B cell (primary cell): Measurements from ENCODE around the gene LRRC4. TPM values are rescaled to one million over a fixed set of nuclear protein-coding genes. Genes with fewer than 3 reads are reported as not detected.

ENCODE experiments used
- ATAC-seq: fragments of 200-7000 bp; cut with Tn5 transposase; one replicate; pipeline ENCODE4 v1.10.0; 2021; ENCODE audit warnings: low read depth, mild to moderate bottlenecking, moderate number of reproducible peaks, moderate library complexity
- CTCF ChIA-PET: fragments of 350-600 bp; sonication (Branson Sonifier 250); formaldehyde crosslinking; loops from one replicate; lab custom pipeline; 2021; ENCODE audit warnings: antibody characterized with exemption, inconsistent platforms; lab: Charles Lee
- POLR2A ChIA-PET: fragments of 350-600 bp; sonication (Branson Sonifier 250); formaldehyde crosslinking; loops from one replicate; lab custom pipeline; 2021; ENCODE audit warnings: antibody characterized with exemption; lab: Charles Lee
- DNase-seq: peaks from one replicate; pipeline ENCODE4 v3.0.0; 2013
- H2AFZ ChIP-seq: 2 replicates; pipeline ENCODE4 v1.6.1; 2012; ENCODE audit warnings: mild to moderate bottlenecking, low read depth, low read length; ENCODE audit not compliant: insufficient read depth, poor library complexity, severe bottlenecking
- H3K27ac ChIP-seq, 2 donors: 1 replicate in 1 of 2; 2 replicates in 1 of 2; pipeline ENCODE4 v1.5.1; 2012 to 2013; ENCODE audit warnings: low read length in 2 of 2, mild to moderate bottlenecking in 2 of 2, moderate library complexity in 1 of 2
- H3K27me3 ChIP-seq, 4 experiments: fragments of 200-600 bp in 1 of 4; sonication (generic) in 1 of 4; replicated peaks in 1 of 4; 1 replicate in 2 of 4; 2 replicates in 2 of 4; pipeline versions ENCODE4 v1.6.1 to v1.7.0; 2013 to 2016; ENCODE audit warnings: low read length in 3 of 4, mild to moderate bottlenecking in 2 of 4, mixed read lengths in 1 of 4, moderate library complexity in 1 of 4; ENCODE audit not compliant: insufficient read depth in 4 of 4, control insufficient read depth in 3 of 4; ENCODE audit errors: control extremely low read depth in 1 of 4
- H3K36me3 ChIP-seq, 2 experiments: replicated peaks in 1 of 2; 1 replicate in 1 of 2; 2 replicates in 1 of 2; pipeline versions ENCODE4 v1.6.1 to v1.7.1; 2013; ENCODE audit warnings: low read length in 1 of 2; ENCODE audit not compliant: insufficient read depth in 2 of 2, control insufficient read depth in 1 of 2; ENCODE audit errors: control extremely low read depth in 1 of 2, extremely low read depth in 1 of 2
- H3K4me1 ChIP-seq, 2 donors: fragments of 200-600 bp in 1 of 2; sonication (generic) in 1 of 2; 1 replicate in 1 of 2; 2 replicates in 1 of 2; pipeline versions ENCODE4 v1.5.1 to v1.6.1; 2013 to 2017; ENCODE audit warnings: low read length in 2 of 2; ENCODE audit not compliant: control insufficient read depth in 2 of 2, insufficient read depth in 2 of 2
- H3K4me2 ChIP-seq: replicated peaks from 2 replicates; pipeline ENCODE3; 2012; ENCODE audit warnings: mild to moderate bottlenecking, low read depth, low read length; ENCODE audit not compliant: poor library complexity, severe bottlenecking
- H3K4me3 ChIP-seq, 5 experiments: fragments of 200-600 bp in 1 of 5; sonication (generic) in 1 of 5; 1 replicate in 3 of 5; 2 replicates in 2 of 5; pipeline versions ENCODE4 v1.5.1 to v1.7.0; 2011 to 2016; ENCODE audit warnings: low read length in 4 of 5, mild to moderate bottlenecking in 4 of 5, low read depth in 2 of 5, control low read depth in 1 of 5, moderate library complexity in 1 of 5; ENCODE audit not compliant: insufficient read depth in 1 of 5; ENCODE audit errors: control extremely low read depth in 1 of 5, extremely low read depth in 1 of 5
- H3K79me2 ChIP-seq: fragments of 200-600 bp; sonication (generic); one replicate; pipeline ENCODE4 v1.6.0; 2016; ENCODE audit warnings: low read length; ENCODE audit not compliant: control insufficient read depth, insufficient read depth
- H3K9ac ChIP-seq: fragments of 200-600 bp; sonication (generic); 2 replicates; pipeline ENCODE4 v1.6.1; 2017; ENCODE audit warnings: mild to moderate bottlenecking, low read length, moderate library complexity
- H3K9me3 ChIP-seq, 3 donors: one replicate each; pipeline versions ENCODE4 v1.6.1 to v1.7.1; 2013; ENCODE audit warnings: low read length in 2 of 3; ENCODE audit not compliant: control insufficient read depth in 2 of 3, insufficient read depth in 1 of 3; ENCODE audit errors: control extremely low read depth in 1 of 3
- H4K20me1 ChIP-seq: 2 replicates; pipeline ENCODE4 v1.6.0; 2012; ENCODE audit warnings: mild to moderate bottlenecking, low read length; ENCODE audit not compliant: insufficient read depth, control insufficient read depth, poor library complexity, severe bottlenecking
- H3K27ac Mint-ChIP-seq: one replicate; pipeline ENCODE4 v1.8.0; 2021; ENCODE audit warnings: mixed read lengths
- H3K27me3 Mint-ChIP-seq: one replicate; pipeline ENCODE4 v1.8.0; 2021; ENCODE audit warnings: mixed read lengths
- H3K4me1 Mint-ChIP-seq: one replicate; pipeline ENCODE4 v1.8.0; 2021; ENCODE audit warnings: mixed read lengths
- H3K4me3 Mint-ChIP-seq: one replicate; pipeline ENCODE4 v1.8.0; 2021; ENCODE audit warnings: mixed read lengths
- H3K9me3 Mint-ChIP-seq: one replicate; pipeline ENCODE4 v1.8.0; 2022; ENCODE audit warnings: mixed read lengths; ENCODE audit not compliant: insufficient read depth
- EZH2 ChIP-seq: IDR thresholded peaks from 2 replicates; pipeline ENCODE4 v1.6.1; 2012; ENCODE audit warnings: borderline replicate concordance, low read depth, mild to moderate bottlenecking, moderate library complexity, low read length; ENCODE audit not compliant: insufficient read depth, poor library complexity, severe bottlenecking
- WGBS: methylation state at CpG from one replicate; pipeline ENCODE4 v1.1.5; 2013; ENCODE audit warnings: missing lambda C conversion rate; ENCODE audit not compliant: insufficient coverage; 5-methylcytosine and 5-hydroxymethylcytosine counted together
- intact Hi-C: fragments of 100-400 bp; cut with micrococcal nuclease; formaldehyde crosslinking; loops from one replicate; pipeline ENCODE4 v1.10.0; 2022
- polyA plus RNA-seq: library from polyadenylated mRNA; depleted of rRNA; stranded (reverse); fragments of >200 nt; gene quantifications from 2 replicates; pipeline ENCODE4 v1.2.3, GENCODE V29; 2012
- total RNA-seq, 2 donors: library from RNA; stranded (reverse); fragments of 120-200 nt in 1 of 2; gene quantifications; 1 replicate in 1 of 2; 2 replicates in 1 of 2; pipeline versions ENCODE4 v1.2.3 to v1.2.4, GENCODE V29; 2013 to 2022
- TF ChIP-seq, protein P1 (sequence below): fragments of 200-600 bp; IDR thresholded peaks from one replicate; pipeline ENCODE4 v1.8.0; 2022; ENCODE audit warnings: antibody characterized with exemption, mild to moderate bottlenecking

The LRRC4 gene
- total and polyA plus RNA-seq, 2 donors (not counting 1 experiment from before 2014, with no cell fraction given), result 0.98 to 1.2 TPM

DNA sequence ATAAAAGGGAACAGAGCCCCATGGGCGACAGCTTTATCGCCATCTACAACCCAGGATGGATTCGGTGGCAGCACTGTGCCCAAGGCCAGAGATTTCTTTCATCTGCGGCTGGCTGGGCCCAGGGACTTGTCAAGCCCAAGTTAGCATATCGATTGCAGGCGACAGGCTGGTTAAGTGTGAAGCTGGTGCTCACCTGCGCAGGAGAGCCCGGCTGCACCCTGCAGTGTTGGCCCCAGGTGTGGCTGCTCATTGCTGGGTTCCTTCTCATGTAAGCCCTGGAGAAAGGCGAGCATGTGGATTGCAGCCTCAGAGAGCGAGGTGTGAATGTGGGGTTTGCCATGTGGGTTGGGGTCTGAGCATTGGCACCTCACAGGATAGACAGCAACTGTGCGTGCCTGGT lies 40.6 kb upstream of the LRRC4 start:
- Histone ChIP-seq H3K9me3 (no peaks in the 10 kb centered on the region), H3K4me2 (no peak overlapping the region), H3K4me3 (no peak overlapping the region), H3K9ac (no peak overlapping the region), H2AFZ (no peak overlapping the region), H4K20me1 (no peaks in the 10 kb centered on the region), H3K27ac (no peak overlapping the region), H3K36me3 (peaks cover 0 to 22% of the 10 kb centered on the region in 2 experiments), H3K79me2 (no peaks in the 10 kb centered on the region), H3K27me3 (no peaks in the 10 kb centered on the region), H3K4me1 (no peaks in the 10 kb centered on the region)
- no peak overlapping the region for H3K4me3 Mint-ChIP-seq
- no peak for ATAC-seq
- ChIA-PET CTCF (no interaction called here), POLR2A (no interaction called here)
- DNase-seq, result no peak
- TF ChIP-seq, protein P1, sequence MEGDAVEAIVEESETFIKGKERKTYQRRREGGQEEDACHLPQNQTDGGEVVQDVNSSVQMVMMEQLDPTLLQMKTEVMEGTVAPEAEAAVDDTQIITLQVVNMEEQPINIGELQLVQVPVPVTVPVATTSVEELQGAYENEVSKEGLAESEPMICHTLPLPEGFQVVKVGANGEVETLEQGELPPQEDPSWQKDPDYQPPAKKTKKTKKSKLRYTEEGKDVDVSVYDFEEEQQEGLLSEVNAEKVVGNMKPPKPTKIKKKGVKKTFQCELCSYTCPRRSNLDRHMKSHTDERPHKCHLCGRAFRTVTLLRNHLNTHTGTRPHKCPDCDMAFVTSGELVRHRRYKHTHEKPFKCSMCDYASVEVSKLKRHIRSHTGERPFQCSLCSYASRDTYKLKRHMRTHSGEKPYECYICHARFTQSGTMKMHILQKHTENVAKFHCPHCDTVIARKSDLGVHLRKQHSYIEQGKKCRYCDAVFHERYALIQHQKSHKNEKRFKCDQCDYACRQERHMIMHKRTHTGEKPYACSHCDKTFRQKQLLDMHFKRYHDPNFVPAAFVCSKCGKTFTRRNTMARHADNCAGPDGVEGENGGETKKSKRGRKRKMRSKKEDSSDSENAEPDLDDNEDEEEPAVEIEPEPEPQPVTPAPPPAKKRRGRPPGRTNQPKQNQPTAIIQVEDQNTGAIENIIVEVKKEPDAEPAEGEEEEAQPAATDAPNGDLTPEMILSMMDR, result no peak
- TF ChIP-seq EZH2, result no peak
- WGBS, result 92% methylated on average over 11 of the region's 11 CpGs
- no peaks in the 10 kb centered on the region for H3K9me3 Mint-ChIP-seq
- intact Hi-C loops, result no loop called here
- no peaks in the 10 kb centered on the region for H3K4me1 Mint-ChIP-seq
- no peaks in the 10 kb centered on the region for H3K27me3 Mint-ChIP-seq
- no peak overlapping the region for H3K27ac Mint-ChIP-seq

DNA sequence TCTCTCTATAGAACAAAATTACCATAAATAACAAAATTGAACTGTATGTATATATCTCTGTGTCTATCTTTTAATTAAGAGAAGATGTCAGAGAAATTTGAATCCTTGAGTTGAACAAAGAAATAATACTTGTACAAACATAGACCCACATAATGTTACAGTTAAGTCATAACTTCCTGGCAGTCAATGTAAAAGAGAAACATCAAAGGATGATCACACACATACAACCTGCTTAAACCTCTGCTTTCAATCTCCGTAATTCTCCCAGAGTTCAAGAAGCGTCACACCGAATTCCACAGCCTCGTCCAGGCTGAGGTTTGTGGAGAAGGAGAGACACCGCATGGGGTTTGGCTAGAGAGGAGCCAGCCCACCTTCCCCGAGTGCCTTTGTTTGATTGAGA lies 40.1 kb upstream of the LRRC4 start:
- ChIA-PET POLR2A (no interaction called here), CTCF (no interaction called here)
- Mint-ChIP-seq H3K27me3 (no peaks in the 10 kb centered on the region), H3K4me3 (no peak overlapping the region), H3K4me1 (no peaks in the 10 kb centered on the region), H3K9me3 (no peaks in the 10 kb centered on the region), H3K27ac (no peak overlapping the region)
- Histone ChIP-seq H3K4me3 (no peak overlapping the region), H3K9ac (no peak overlapping the region), H3K9me3 (no peaks in the 10 kb centered on the region), H3K79me2 (no peaks in the 10 kb centered on the region), H3K27me3 (no peaks in the 10 kb centered on the region), H3K36me3 (peaks cover 0 to 18% of the 10 kb centered on the region in 2 experiments), H2AFZ (no peak overlapping the region), H3K27ac (no peak overlapping the region), H3K4me1 (no peaks in the 10 kb centered on the region), H4K20me1 (no peaks in the 10 kb centered on the region), H3K4me2 (no peak overlapping the region)
- TF ChIP-seq, protein P1, result no peak
- no peak for TF ChIP-seq EZH2
- ATAC-seq (no peak), DNase-seq (no peak)
- 90% methylated on average over 3 of the region's 6 CpGs for WGBS
- intact Hi-C loops, result no loop called here
